Smooth muscle cell (in vitro differentiated cells): ENCODE results near the gene KCNS1. TPM values are rescaled to one million over a fixed set of nuclear protein-coding genes. Genes with fewer than 3 reads are reported as not detected.

Experiments
- DNase-seq: peaks from one replicate; lab custom pipeline; 2025; ENCODE audit not compliant: unreplicated experiment; lab: John Stamatoyannopoulos, UW
- H2AFZ ChIP-seq: fragments of 200-600 bp; sonication (generic); 2 replicates; pipeline ENCODE4 v1.6.0; 2016; ENCODE audit warnings: antibody characterized with exemption, low read depth, mild to moderate bottlenecking
- H3F3A ChIP-seq: fragments of 200-600 bp; sonication (generic); 2 replicates; pipeline ENCODE4 v1.6.0; 2017; ENCODE audit warnings: antibody characterized with exemption, low read depth
- H3K27ac ChIP-seq: fragments of 200-600 bp; sonication (generic); 2 replicates; pipeline ENCODE4 v1.5.1; 2016; ENCODE audit warnings: low read depth, mild to moderate bottlenecking
- H3K27me3 ChIP-seq: fragments of 200-600 bp; sonication (generic); 2 replicates; pipeline ENCODE4 v1.6.1; 2016; ENCODE audit warnings: low read depth, mild to moderate bottlenecking
- H3K36me3 ChIP-seq: fragments of 200-600 bp; sonication (generic); 2 replicates; pipeline ENCODE4 v1.5.1; 2016; ENCODE audit warnings: low read depth
- H3K4me1 ChIP-seq: fragments of 200-600 bp; sonication (generic); 2 replicates; pipeline ENCODE4 v1.5.1; 2016; ENCODE audit warnings: low read depth
- H3K4me2 ChIP-seq: fragments of 200-600 bp; sonication (generic); 2 replicates; pipeline ENCODE4 v1.6.0; 2016; ENCODE audit warnings: mild to moderate bottlenecking
- H3K4me3 ChIP-seq: fragments of 200-600 bp; sonication (generic); 2 replicates; pipeline ENCODE4 v1.5.1; 2016; ENCODE audit warnings: mild to moderate bottlenecking
- H3K79me2 ChIP-seq: fragments of 200-600 bp; sonication (generic); 2 replicates; pipeline ENCODE4 v1.6.0; 2016; ENCODE audit warnings: low read depth, mild to moderate bottlenecking
- H3K9ac ChIP-seq: fragments of 200-600 bp; sonication (generic); 2 replicates; pipeline ENCODE4 v1.6.0; 2016; ENCODE audit warnings: low read depth
- H3K9me3 ChIP-seq: fragments of 200-600 bp; sonication (generic); replicated peaks from 2 replicates; pipeline ENCODE4 v1.5.1; 2016; ENCODE audit warnings: low read depth
- H4K20me1 ChIP-seq: fragments of 200-600 bp; sonication (generic); 2 replicates; pipeline ENCODE4 v1.6.0; 2016; ENCODE audit warnings: low read depth
- WGBS: methylation state at CpG from one replicate; pipeline ENCODE4 v1.1.7; 2016; ENCODE audit warnings: low lambda C conversion rate; 5-methylcytosine and 5-hydroxymethylcytosine counted together
- polyA plus RNA-seq: library from polyadenylated mRNA; unstranded; fragments of >200 nt; fragmentation: Nextera tagmentation; extraction: Ambion mirVana; gene quantifications from 2 replicates; pipeline ENCODE4 v1.2.1, GENCODE V29; 2016
- total RNA-seq: library from RNA; depleted of rRNA; stranded (reverse); fragments of >200 nt; gene quantifications from 2 replicates; pipeline ENCODE4 v1.2.3, GENCODE V29; 2014
- TF ChIP-seq, protein P1 (sequence below): fragments of 200-600 bp; sonication (generic); IDR thresholded peaks from 2 replicates; pipeline ENCODE4 v1.5.1; 2017; ENCODE audit warnings: borderline replicate concordance, mild to moderate bottlenecking, antibody characterized with exemption; ENCODE audit not compliant: insufficient read depth, poor library complexity, severe bottlenecking

KCNS1 gene
- total and polyA plus RNA-seq, 2 experiments from 2014 or later: 0.35 to 1.4 TPM

DNA sequence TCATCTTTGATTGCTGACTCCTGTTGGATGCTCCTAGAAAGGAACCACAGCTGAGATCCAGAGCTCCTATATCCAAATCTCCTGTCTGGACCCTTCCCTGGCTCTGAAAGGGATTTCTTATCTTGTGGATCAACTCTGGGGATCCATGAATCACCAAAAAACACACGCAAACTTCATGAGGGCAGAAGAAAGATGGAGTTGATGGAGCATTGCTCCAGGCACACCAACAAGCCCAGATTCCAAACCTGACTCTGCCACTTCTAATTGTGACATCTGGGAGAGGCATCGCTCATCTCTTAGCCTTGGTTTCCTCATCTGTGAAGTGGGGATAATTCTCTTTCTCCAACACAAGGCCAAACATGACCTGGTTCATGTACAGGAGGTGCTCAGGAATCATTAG lies 6.7 kb downstream of the KCNS1 start:
- no peak for DNase-seq
- Histone ChIP-seq H3K9me3 (no peaks in the 10 kb centered on the region), H3K79me2 (no peaks in the 10 kb centered on the region), H3K4me3 (no peak overlapping the region), H3K36me3 (no peaks in the 10 kb centered on the region), H2AFZ (no peak overlapping the region), H3K9ac (no peak overlapping the region), H3K27me3 (peaks cover 2% of the 10 kb centered on the region), H3K27ac (no peak overlapping the region), H3K4me2 (no peak overlapping the region), H4K20me1 (no peaks in the 10 kb centered on the region), H3F3A (no peaks in the 10 kb centered on the region), H3K4me1 (no peaks in the 10 kb centered on the region)
- TF ChIP-seq, protein P1, sequence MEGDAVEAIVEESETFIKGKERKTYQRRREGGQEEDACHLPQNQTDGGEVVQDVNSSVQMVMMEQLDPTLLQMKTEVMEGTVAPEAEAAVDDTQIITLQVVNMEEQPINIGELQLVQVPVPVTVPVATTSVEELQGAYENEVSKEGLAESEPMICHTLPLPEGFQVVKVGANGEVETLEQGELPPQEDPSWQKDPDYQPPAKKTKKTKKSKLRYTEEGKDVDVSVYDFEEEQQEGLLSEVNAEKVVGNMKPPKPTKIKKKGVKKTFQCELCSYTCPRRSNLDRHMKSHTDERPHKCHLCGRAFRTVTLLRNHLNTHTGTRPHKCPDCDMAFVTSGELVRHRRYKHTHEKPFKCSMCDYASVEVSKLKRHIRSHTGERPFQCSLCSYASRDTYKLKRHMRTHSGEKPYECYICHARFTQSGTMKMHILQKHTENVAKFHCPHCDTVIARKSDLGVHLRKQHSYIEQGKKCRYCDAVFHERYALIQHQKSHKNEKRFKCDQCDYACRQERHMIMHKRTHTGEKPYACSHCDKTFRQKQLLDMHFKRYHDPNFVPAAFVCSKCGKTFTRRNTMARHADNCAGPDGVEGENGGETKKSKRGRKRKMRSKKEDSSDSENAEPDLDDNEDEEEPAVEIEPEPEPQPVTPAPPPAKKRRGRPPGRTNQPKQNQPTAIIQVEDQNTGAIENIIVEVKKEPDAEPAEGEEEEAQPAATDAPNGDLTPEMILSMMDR: no peak
- WGBS: 86% methylated on average over 2 of the region's 2 CpGs

DNA sequence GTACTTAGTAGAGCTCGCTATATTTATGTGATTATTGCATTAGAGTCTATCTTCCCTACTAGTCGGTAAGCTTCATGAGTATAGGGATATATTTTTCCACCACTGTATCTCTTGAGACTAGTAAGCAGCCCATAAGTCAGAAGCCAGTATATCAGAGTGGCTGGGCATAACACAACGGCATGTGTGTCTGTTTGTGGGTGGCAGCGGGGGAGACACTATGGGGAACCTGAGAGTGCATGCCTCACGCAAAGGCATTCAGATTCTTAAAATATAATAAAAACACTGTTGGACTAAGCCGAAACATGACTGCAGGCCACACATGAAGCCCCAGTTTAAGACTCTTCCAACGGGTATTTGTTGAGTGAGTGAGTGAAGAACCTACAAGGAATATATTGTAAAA lies 8.0 kb downstream of the KCNS1 start:
- no peak for DNase-seq
- no peaks in the 10 kb centered on the region for H3K27me3 ChIP-seq
- H3K27ac ChIP-seq: no peak overlapping the region
- H3F3A ChIP-seq: peaks cover 2% of the 10 kb centered on the region
- no peak overlapping the region for H3K4me2 ChIP-seq
- H3K4me3 ChIP-seq: no peak overlapping the region
- peaks cover 2% of the 10 kb centered on the region for H3K4me1 ChIP-seq
- H4K20me1 ChIP-seq: no peaks in the 10 kb centered on the region
- H3K79me2 ChIP-seq: no peaks in the 10 kb centered on the region
- no peak overlapping the region for H3K9ac ChIP-seq
- H2AFZ ChIP-seq: no peak overlapping the region
- TF ChIP-seq, protein P1: no peak
- WGBS: 77% methylated on average over 7 of the region's 7 CpGs
- H3K36me3 ChIP-seq: no peaks in the 10 kb centered on the region
- no peaks in the 10 kb centered on the region for H3K9me3 ChIP-seq

DNA sequence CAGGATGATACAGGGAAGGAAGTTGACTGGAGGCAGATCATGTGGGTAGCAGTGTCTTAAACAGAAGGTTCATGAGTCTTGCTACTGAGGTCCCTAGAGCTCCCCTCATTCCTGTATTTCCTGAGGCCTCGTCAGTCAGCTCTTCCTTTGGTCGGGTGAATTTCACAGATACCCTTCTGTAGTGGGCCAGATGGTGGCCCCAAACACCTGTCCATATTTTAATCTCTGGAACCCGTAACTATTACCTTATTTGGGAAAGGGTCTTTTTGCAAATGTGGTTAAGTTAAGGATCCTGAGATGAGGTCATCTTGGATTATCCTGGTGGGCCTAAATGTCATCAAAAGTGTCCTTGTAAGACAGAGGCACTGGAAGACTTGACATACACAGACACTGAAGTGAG lies 9.6 kb downstream of the KCNS1 start:
- Histone ChIP-seq H3K9me3 (no peaks in the 10 kb centered on the region), H3K79me2 (no peaks in the 10 kb centered on the region), H3K27ac (no peak overlapping the region), H3K27me3 (no peaks in the 10 kb centered on the region), H3K36me3 (no peaks in the 10 kb centered on the region), H4K20me1 (no peaks in the 10 kb centered on the region), H3K4me3 (no peak overlapping the region), H3K4me1 (peaks cover 8% of the 10 kb centered on the region), H3K9ac (no peak overlapping the region), H3F3A (peaks cover 8% of the 10 kb centered on the region), H2AFZ (no peak overlapping the region), H3K4me2 (no peak overlapping the region)
- WGBS: 92% methylated on average over 3 of the region's 3 CpGs
- TF ChIP-seq, protein P1: no peak
- DNase-seq: no peak

DNA sequence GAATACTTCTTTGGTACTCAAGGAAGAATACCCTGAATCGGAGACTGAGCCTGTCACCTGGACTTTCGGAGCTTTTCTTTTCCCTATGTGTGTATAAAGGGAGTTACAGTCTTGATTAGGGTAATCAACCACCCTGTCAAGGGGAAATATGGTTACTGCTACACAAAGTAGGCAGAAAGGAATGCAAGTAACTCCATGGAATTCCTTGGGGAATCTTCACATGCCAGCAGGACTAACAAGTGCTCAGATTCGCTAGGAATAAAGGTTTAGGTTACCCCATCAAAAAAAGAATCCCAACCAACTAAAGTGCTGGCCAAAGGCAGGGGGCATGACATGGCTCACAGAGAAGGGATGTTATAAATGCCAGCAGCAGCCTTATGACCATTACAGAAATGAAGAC lies 10.4 kb downstream of the KCNS1 start:
- 89% methylated on average over 3 of the region's 3 CpGs for WGBS
- no peaks in the 10 kb centered on the region for H3K27me3 ChIP-seq
- no peak overlapping the region for H2AFZ ChIP-seq
- no peaks in the 10 kb centered on the region for H3K79me2 ChIP-seq
- no peaks in the 10 kb centered on the region for H4K20me1 ChIP-seq
- H3K9ac ChIP-seq: no peak overlapping the region
- H3K9me3 ChIP-seq: no peaks in the 10 kb centered on the region
- H3K4me3 ChIP-seq: no peak overlapping the region
- H3K27ac ChIP-seq: no peak overlapping the region
- peaks cover 8% of the 10 kb centered on the region for H3K4me1 ChIP-seq
- no peaks in the 10 kb centered on the region for H3K36me3 ChIP-seq
- no peak for DNase-seq
- peaks cover 8% of the 10 kb centered on the region for H3F3A ChIP-seq
- H3K4me2 ChIP-seq: no peak overlapping the region
- TF ChIP-seq, protein P1: no peak
